Measurements from ENCODE around the gene PRR18. TPM values are rescaled to one million over a fixed set of nuclear protein-coding genes. Genes with fewer than 3 reads are reported as not detected.

The PRR18 gene
- total and polyA plus RNA-seq, 2 of the 13 experiments (the other 11 are each of a cell fraction or from before 2014, with no cell fraction given) = 0.04 TPM

- no peak for TF ChIP-seq ZNF75D (CRISPR knock-in tag; IDR thresholded peaks at IDR 0.05; ENCODE audit: borderline replicate concordance)
- TF ChIP-seq ZKSCAN8 (CRISPR knock-in tag; IDR thresholded peaks at IDR 0.05; ENCODE audit: borderline replicate concordance) = no peak
- TF ChIP-seq RCOR2 (CRISPR knock-in tag; IDR thresholded peaks at IDR 0.05) = no peak
- 0 out of 2 replicates have a peak, but pooled peaks have one; percentile 18 for TF ChIP-seq ZGPAT (CRISPR knock-in tag; IDR thresholded peaks at IDR 0.05)
- no peak for TF ChIP-seq TFAP4 (IDR thresholded peaks at IDR 0.05; ENCODE audit: borderline replicate concordance, low read depth)
- TF ChIP-seq NR2F6 (IDR thresholded peaks at IDR 0.05) = no peak
- 0 out of 2 replicates have a peak, but pooled peaks have one; percentile 33 for TF ChIP-seq NR2F6 (CRISPR knock-in tag; IDR thresholded peaks at IDR 0.05)
- TF ChIP-seq CENPX (CRISPR knock-in tag; IDR thresholded peaks at IDR 0.05) = no peak
- no peak for TF ChIP-seq LCORL (IDR thresholded peaks at IDR 0.05)
- TF ChIP-seq LCORL (CRISPR knock-in tag; IDR thresholded peaks at IDR 0.05) = no peak
- TF ChIP-seq REPIN1 (CRISPR knock-in tag; IDR thresholded peaks at IDR 0.05; ENCODE audit: borderline replicate concordance, low read depth) = no peak
- TF ChIP-seq CENPT (CRISPR knock-in tag; IDR thresholded peaks at IDR 0.05; ENCODE audit: low read depth) = no peak
- TF ChIP-seq HINFP (CRISPR knock-in tag; IDR thresholded peaks at IDR 0.05; ENCODE audit: low read depth) = no peak
- no peak for TF ChIP-seq ZNF737 (CRISPR knock-in tag; IDR thresholded peaks at IDR 0.05; ENCODE audit: borderline replicate concordance)
- TF ChIP-seq ZNF180 (CRISPR knock-in tag; IDR thresholded peaks at IDR 0.05; ENCODE audit: borderline replicate concordance, low read depth) = no peak
- no peak for TF ChIP-seq SP4 (CRISPR knock-in tag; IDR thresholded peaks at IDR 0.05)
- peak; percentile 17 for TF ChIP-seq YY1 (IDR thresholded peaks at IDR 0.05; ENCODE audit: insufficient read depth, insufficient replicate concordance, low read depth, low read length)
- no peak for TF ChIP-seq ZNF7 (CRISPR knock-in tag; IDR thresholded peaks at IDR 0.05)
- no peak for TF ChIP-seq ZNF879 (CRISPR knock-in tag; IDR thresholded peaks at IDR 0.05)
- TF ChIP-seq SAP130 (CRISPR knock-in tag; IDR thresholded peaks at IDR 0.05; ENCODE audit: low read depth) = peak; percentile 51; the same call in 1 of the 2 replicates
- no peak for TF ChIP-seq ZNF354B (CRISPR knock-in tag; IDR thresholded peaks at IDR 0.05)
- no peak for TF ChIP-seq ZNF768 (CRISPR knock-in tag; IDR thresholded peaks at IDR 0.05)
- TF ChIP-seq RARA (CRISPR knock-in tag; IDR thresholded peaks at IDR 0.05) = no peak
- no peak for TF ChIP-seq ZNF44 (CRISPR knock-in tag; IDR thresholded peaks at IDR 0.05)
Measured at GRCh38 chr6:166313255-166314070, 5.3 kb upstream of the PRR18 start (continued).

Data from HepG2 (cell line).